Fibroblast of peridontal ligament (primary cell): ENCODE results near the gene ADRM1.
A peak's percentile ranks its signal among the peaks of the same experiment; 100 is the strongest.

ENCODE experiments used
- DNase-seq: peaks from one replicate; pipeline ENCODE4 v3.0.0-alpha.2; 2010; ENCODE audit errors: extremely low read depth

Gene ADRM1

GRCh38 chr20:62298577-62299249, 4.1 kb upstream of the ADRM1 start:
- DNase-seq, result no peak

DNA sequence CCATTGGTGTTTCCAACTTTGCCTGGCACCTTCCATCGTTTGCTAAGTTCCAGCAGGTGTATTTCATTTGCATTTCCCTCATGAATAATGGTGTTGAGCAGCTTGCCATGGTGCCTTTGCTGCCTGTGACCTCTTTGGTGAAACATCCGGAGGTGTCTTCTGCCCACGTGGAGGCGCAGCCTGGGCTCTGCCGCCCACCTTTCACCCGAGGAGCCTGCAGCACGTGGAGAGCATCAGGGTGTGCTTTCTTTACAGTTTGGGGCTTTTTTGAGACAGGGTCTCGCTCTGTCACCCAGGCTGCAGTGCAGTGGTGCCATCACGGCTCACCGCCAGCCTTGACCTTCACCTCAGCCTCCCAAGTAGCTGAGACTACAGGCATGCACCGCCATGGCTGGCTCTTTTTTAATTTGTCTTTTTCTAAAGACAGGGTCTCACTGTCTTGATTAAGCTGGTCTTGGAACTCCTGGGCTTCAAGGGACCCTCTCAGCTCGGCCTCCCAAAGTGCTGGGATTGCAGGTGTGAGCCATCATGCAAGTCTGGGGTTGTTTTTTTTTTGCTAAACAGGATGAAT, 3.0 kb upstream of the ADRM1 start:
- no peak for DNase-seq

DNA sequence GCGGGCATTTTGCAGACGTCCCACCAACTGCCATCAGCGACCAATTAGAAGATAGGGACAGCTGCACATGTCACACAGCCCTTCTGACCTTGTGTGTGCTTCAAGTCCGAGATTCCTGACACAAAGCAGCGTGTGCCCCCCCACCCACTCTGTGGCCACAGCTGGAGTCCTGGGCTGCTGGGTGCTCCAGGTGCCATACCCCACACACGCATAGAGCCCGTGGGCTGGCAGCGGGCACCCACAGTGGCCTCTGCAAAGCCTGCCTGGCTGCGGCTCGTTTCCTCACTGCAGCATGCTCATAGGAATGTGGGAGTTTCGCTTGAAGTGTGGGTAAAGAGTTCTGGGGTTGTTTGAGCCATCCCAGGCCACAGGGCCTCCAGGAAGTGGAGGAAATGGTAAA, 2.5 kb upstream of the ADRM1 start:
- DNase-seq, result no peak

DNA sequence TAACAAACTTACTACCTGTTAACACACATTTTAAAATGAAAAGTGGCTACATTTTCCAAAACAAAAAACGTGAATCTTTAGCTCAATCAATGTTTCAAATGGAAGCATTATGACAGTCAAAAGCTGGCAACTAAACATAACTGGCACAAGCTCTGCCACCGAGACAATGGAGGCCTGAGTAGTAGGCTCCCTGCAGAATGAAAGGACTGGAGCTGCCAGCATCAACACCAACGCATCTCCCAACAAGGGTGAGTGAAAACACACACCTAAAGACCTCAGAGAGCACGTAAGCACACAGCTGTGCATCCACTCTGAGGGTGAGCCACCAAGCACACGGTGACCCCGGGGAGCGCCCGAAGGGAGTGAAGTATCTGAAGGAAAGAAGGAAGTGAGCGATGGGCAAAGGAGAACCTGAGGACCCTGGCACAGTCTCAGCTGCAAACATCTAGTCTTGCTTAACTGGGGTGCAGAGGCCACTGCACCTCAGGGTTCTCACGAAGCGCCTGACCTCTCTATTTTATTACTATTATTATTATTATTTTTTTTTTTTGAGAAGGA, 1.6 kb upstream of the ADRM1 start:
- no peak for DNase-seq

DNA sequence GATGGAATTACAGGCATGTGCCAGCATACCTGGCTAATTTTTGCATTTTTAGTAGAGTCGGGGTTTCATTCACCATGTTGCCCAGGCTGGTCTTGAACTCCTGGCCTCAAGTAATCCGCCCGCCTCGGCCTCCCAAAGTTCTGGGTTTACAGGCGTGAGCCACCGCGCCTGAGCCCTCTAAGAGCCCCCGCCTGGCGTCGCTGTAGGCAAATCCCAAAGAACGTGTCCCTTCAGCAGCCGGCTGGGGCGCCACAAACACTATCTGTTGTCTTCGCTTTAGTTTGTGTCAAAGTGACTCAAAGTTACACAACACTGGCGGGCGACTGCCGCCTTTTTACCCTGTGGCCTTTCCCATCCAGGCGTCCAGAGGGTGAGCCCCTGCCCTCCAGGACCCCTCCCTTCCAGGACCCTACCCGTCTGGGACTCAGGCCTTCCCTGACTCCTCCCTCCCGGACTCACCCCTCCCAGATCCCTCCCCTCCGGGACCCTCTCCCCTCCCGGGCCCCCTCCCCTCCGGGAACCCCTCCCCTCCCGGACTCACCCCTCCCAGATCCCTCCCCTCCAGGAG, 940 bp upstream of the ADRM1 start:
- DNase-seq, result peak; percentile 90

- no peak for DNase-seq
Observed at GRCh38 chr20:62303062-62303339, 204 bp downstream of the ADRM1 start.

DNA sequence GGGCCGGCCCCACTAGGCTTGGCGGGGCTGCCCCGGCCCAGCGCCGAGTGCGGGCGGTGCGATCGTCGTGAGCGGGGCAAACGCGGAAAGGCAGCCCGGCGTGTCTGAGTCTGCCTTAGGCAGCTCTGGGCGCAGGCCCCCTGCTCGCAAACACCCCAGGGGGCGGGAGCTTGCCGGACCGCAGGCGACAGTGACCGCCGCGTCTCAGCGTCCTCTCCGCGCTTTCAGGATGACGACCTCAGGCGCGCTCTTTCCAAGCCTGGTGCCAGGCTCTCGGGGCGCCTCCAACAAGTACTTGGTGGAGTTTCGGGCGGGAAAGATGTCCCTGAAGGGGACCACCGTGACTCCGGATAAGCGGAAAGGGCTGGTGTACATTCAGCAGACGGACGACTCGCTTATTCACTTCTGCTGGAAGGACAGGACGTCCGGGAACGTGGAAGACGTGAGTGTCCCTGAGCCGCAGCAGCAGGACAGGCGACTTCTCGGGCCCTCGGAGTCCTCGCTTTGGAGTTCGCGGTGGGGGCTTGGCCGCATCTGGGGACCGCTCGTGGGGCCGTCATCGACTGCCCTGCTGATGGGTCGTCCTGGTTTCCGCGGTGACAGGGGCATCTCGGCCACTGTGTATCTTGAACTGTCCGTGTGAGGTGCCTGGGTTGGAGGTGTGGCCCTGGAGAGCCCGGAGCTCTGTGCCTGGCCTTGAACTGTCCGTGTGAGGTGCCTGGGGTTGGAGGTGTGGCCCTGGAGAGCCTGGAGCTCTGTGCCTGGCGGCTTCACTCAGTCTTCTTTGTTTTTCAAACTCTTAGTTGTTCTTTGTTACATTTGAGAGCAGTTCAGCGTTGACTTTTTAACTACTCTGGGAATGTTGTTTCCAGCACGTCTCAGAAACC, 786 bp downstream of the ADRM1 start:
- DNase-seq, result peak; percentile 5

DNA sequence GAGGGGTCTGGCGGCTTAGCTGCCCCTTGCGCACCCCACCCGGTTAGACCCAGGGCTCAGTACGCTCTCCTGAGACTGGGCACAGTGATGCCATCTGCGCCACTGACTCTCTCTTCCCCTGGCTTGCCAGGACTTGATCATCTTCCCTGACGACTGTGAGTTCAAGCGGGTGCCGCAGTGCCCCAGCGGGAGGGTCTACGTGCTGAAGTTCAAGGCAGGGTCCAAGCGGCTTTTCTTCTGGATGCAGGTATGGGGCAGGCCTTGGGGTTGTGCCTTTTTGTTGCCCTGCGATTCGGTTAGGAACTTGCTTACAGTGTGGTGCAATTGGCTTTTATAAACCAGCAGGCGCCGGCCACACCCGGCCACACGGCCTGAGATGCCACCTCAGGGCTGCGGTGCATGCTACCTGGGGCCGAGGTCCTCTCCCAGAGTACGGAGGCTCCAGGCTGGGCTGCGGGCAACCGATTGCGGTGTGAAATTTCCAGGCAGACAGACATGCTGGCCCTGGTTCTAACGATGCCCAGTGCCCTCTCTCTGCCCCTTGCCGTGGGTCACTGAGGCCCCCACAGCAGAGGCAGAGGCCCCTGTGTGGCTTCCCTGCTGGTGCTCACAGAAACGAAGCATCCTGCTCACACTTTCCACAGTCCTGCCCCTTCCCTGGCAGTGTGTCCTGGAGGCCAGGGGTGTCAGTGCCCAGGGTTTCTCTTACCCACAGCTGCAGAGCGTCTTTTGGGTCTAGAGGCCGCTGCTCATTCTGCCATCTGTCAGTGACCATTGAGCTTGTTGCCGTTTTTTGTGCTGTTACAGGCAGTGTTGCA, 1.7 kb downstream of the ADRM1 start:
- no peak for DNase-seq

DNA sequence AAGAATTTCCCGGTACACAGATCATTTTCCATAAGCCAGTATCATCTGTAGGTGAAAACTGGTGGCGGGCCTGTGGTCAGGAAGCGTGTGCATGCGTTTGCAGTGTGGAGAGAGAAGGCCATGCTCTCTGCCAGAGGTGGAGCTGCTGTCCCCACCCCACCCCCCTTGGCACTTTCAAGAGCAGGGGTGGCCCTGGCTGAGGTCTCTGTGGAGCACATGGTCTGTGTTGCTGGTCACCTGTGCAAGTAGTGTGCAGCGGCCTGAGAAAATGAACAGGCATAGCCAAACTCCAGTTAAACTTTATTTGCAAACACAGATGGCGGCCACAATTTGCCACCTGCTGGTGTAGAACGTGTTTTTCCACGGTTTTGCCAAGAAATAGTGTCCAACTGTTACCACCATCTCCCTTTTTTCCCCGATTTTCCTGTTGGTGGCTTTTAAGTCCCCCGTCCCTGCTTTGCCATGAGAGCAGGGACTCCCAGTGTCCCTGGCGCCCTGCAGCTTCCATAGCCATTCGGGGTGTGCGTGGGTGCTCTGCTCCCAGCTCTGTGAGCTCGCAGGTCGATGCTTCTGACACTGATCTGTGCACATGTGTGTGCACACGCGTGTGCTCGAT, 2.5 kb downstream of the ADRM1 start:
- no peak for DNase-seq

DNA sequence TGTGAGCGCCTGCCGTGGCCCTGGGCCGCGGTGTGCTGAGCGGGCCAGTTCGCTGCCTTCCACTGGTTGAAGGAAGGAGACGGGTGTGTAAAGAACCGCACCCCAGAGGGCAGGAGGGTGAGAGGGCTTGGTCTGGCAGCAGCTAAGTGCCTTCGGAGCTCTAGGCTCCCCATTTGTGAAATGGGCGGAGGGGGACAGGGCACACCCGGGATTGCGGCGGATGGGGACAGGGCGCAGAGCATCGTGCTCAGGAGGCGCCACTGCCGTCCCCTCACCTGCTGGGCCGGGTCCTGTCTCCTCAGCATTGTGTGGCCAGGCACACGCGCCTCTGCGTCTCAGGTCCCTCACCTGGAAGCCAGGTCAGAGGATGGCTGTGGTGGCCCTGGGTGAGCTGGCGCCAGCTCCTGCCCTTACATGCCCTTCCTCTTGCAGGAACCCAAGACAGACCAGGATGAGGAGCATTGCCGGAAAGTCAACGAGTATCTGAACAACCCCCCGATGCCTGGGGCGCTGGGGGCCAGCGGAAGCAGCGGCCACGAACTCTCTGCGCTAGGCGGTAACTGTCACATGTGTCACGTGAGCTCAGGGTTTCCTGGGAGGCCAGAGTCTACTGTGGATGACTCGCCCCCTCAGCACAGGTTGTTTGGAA, 3.1 kb downstream of the ADRM1 start:
- no peak for DNase-seq

- DNase-seq, result no peak
Observed at GRCh38 chr20:62306414-62307187, 3.8 kb downstream of the ADRM1 start.

DNA sequence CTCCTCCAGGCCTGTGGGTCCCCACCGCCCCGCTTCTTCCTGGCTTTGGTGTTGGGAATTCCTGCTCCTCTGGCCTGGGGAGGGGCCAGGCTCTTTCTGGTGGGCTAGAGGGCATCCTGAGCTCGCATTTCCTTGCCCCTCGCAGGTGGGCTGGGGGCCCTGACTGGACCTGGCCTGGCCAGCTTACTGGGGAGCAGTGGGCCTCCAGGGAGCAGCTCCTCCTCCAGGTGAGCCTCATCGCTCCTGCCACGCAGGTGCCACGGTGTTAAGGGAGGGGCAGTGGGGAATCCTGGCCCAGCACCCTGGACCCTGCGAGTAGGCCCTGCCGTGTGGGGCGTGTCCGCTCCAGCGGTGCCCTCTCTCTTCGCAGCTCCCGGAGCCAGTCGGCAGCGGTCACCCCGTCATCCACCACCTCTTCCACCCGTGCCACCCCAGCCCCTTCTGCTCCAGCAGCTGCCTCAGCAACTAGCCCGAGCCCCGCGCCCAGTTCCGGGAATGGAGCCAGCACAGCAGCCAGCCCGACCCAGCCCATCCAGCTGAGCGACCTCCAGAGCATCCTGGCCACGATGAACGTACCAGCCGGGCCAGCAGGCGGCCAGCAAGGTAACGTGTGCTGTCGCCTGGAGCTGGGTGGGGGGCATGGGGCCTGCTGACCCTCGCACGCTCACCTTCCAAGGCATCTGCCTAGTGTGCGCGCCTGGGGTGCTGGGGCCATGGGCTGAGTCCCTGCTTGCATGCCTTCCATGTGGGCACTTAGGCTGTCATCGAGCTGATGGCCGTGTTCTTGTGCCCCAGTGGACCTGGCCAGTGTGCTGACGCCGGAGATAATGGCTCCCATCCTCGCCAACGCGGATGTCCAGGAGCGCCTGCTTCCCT, 4.7 kb downstream of the ADRM1 start:
- no peak for DNase-seq

- no peak for DNase-seq
Observed at GRCh38 chr20:62308102-62308822, 5.5 kb downstream of the ADRM1 start.

GRCh38 chr20:62309198-62309944, 6.6 kb downstream of the ADRM1 start:
- no peak for DNase-seq

DNA sequence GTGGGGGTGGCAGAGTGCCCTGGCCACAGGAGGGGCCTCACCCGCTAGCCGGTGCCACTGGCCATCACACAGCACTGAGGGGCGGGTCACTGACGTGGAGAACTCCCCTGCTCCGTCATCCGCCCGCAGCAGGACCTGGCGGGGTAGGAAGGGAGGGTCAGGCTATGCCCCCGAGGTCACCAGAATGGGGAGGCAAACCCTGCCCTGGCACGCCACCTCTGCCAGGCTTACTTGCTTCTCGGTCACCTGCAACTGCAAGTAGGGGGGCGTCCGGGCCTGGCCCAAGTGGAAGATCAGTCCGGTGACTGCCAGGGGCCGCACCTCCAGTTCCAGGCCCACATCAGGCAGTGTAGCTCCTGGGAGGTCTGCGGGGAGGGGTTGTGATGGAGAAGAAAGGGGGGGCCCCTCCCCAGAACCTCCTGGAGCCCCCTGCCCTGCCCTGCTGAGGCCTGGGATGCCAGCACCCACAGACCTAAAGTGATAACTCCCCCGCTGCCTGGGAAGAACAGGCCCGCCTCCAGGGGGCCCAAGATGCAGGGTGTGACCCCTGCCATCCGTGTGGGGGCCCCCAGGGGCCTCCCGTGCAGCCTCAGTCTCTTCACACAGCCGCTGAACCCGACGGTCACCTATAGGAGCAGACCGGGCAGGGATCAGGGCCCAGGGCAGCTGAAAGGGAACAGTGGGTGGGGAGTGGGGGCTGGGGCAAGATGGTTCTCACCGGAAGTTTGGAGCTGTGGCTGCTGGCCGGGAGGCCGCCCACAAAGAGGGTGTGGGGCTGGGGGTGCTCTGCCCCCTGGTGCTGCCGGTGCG, 7.4 kb downstream of the ADRM1 start:
- no peak for DNase-seq

DNA sequence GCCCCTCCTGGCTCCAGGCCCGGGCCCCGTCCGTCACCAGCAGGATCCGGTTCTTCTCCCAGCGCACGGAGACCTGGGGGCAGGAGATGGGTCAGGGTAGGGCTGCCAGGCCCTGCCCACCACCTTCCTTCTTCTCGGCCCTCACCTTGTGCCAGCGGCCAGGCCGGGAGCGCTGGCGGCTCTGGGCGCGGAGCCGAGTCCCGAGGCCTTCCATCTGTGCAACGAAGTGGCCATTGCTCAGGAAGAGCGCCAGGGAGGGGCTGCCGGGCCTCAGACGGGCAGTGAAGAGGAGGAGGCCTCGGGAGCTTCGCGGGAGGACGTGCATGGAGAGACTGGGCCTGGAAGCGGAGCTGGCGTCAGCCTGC, 7.9 kb downstream of the ADRM1 start:
- no peak for DNase-seq

DNA sequence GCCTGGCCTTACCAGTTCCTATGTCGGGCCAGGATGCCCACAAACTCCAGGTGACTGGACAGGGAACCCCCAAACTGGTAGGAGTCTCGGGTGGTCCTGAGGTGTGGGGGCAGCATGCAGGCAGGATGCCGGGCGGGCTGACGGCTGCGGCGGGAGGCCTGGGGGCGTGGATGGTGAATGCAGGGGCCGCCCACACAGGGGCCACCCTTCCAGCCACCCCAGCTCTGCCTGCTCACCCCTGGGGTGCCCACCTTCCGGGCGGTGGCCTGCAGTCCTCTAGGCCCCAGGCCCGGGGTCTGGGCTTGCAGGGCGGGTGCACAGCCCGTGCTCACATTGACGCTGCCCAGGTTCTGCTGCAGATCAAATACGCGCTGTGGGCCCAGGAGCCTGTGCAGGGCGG, 8.4 kb downstream of the ADRM1 start:
- no peak for DNase-seq
